IMR-90 (cell line): ENCODE results near the gene GNAZ. TPM values are rescaled to one million over a fixed set of nuclear protein-coding genes. Genes with fewer than 3 reads are reported as not detected.

Source experiments
- ATAC-seq: fragments of 200-7000 bp; cut with Tn5 transposase; 2 replicates; pipeline ENCODE4 v1.9.1; 2020; ENCODE audit warnings: low read depth, mild to moderate bottlenecking, moderate library complexity
- BruUV-seq: library from RNA; stranded (reverse); fragments of 400-500 nt; replicated peaks from 2 replicates; lab custom pipeline; 2021; lab: Mats Ljungman, UMichigan
- CTCF ChIA-PET: fragments of 300-600 bp; formaldehyde crosslinking; extraction: SDS; loops from one replicate; lab custom pipeline; 2021; ENCODE audit warnings: antibody characterized with exemption; lab: Yijun Ruan, JAX
- POLR2A ChIA-PET: fragments of 300-600 bp; sonication (Branson Sonifier 250); formaldehyde crosslinking; loops from one replicate; lab custom pipeline; 2022; ENCODE audit warnings: antibody characterized with exemption; ENCODE audit not compliant: unreplicated experiment; lab: Charles Lee
- DNase-seq: peaks from one replicate; pipeline ENCODE4 v3.0.0; 2013
- H2AFZ ChIP-seq: replicated peaks from 2 replicates; pipeline ENCODE3; 2013; ENCODE audit warnings: low read length, mild to moderate bottlenecking; ENCODE audit not compliant: poor library complexity
- H2AK5ac ChIP-seq: 2 replicates; pipeline ENCODE4 v1.6.1; 2013; ENCODE audit warnings: low read depth, low read length, inconsistent platforms
- H2AK9ac ChIP-seq: replicated peaks from 2 replicates; pipeline ENCODE3; 2013; ENCODE audit warnings: mild to moderate bottlenecking, low read depth, low read length, moderate library complexity; ENCODE audit not compliant: poor library complexity
- H2BK120ac ChIP-seq: 2 replicates; pipeline ENCODE4 v1.6.1; 2013; ENCODE audit warnings: low read depth, low read length, inconsistent platforms
- H2BK15ac ChIP-seq: 3 replicates; pipeline ENCODE4 v1.6.1; 2013; ENCODE audit warnings: low read depth, low read length, inconsistent platforms
- H2BK20ac ChIP-seq: 2 replicates; pipeline ENCODE4 v1.6.1; 2013; ENCODE audit warnings: low read depth, mild to moderate bottlenecking, inconsistent platforms, low read length, moderate library complexity
- H2BK5ac ChIP-seq: 2 replicates; pipeline ENCODE4 v1.6.1; 2013; ENCODE audit warnings: mild to moderate bottlenecking, low read depth, low read length, inconsistent platforms; ENCODE audit not compliant: poor library complexity, severe bottlenecking
- H3K14ac ChIP-seq: replicated peaks from 2 replicates; pipeline ENCODE4 v1.6.1; 2013; ENCODE audit warnings: low read depth, low read length, inconsistent platforms
- H3K18ac ChIP-seq: 2 replicates; pipeline ENCODE4 v1.6.1; 2013; ENCODE audit warnings: low read depth, low read length, control low read depth
- H3K23ac ChIP-seq: 2 replicates; pipeline ENCODE4 v1.6.1; 2013; ENCODE audit warnings: low read depth, low read length, inconsistent platforms
- H3K27ac ChIP-seq: 2 replicates; pipeline ENCODE4 v1.5.1; 2013; ENCODE audit warnings: mild to moderate bottlenecking, control low read depth, low read length; ENCODE audit not compliant: insufficient read depth
- H3K27me3 ChIP-seq: 2 replicates; pipeline ENCODE4 v1.6.1; 2013; ENCODE audit warnings: low read length; ENCODE audit not compliant: control insufficient read depth, insufficient read depth
- H3K36me3 ChIP-seq: 2 replicates; pipeline ENCODE4 v1.6.1; 2013; ENCODE audit warnings: low read length, mixed read lengths; ENCODE audit not compliant: control insufficient read depth, insufficient read depth
- H3K4ac ChIP-seq: 2 replicates; pipeline ENCODE4 v1.6.1; 2013; ENCODE audit warnings: low read depth, low read length, inconsistent platforms
- H3K4me1 ChIP-seq: 2 replicates; pipeline ENCODE4 v1.6.1; 2013; ENCODE audit warnings: low read length, mixed read lengths; ENCODE audit not compliant: control insufficient read depth, insufficient read depth
- H3K4me2 ChIP-seq: 2 replicates; pipeline ENCODE4 v1.6.1; 2013; ENCODE audit warnings: low read depth, mild to moderate bottlenecking, control low read depth, low read length, moderate library complexity
- H3K4me3 ChIP-seq: 2 replicates; pipeline ENCODE4 v1.5.1; 2013; ENCODE audit warnings: low read depth, mild to moderate bottlenecking, control low read depth, low read length, moderate library complexity; ENCODE audit not compliant: insufficient read depth
- H3K56ac ChIP-seq: 2 replicates; pipeline ENCODE4 v1.6.1; 2013; ENCODE audit warnings: low read length, inconsistent platforms; ENCODE audit not compliant: insufficient read depth; ENCODE audit errors: extremely low read depth
- H3K79me1 ChIP-seq, 2 experiments: 2 replicates each; pipeline ENCODE4 v1.6.1; 2013; ENCODE audit warnings: low read length in 2 of 2, inconsistent platforms in 1 of 2, low read depth in 1 of 2
- H3K9ac ChIP-seq: 2 replicates; pipeline ENCODE4 v1.6.1; 2013; ENCODE audit warnings: low read depth, low read length, control low read depth
- H3K9me1 ChIP-seq: 2 replicates; pipeline ENCODE4 v1.6.1; 2013; ENCODE audit warnings: low read length, inconsistent platforms; ENCODE audit not compliant: insufficient read depth
- H3K9me3 ChIP-seq: 2 replicates; pipeline ENCODE4 v1.6.1; 2013; ENCODE audit warnings: low read length; ENCODE audit not compliant: control insufficient read depth, insufficient read depth
- H4K20me1 ChIP-seq: 2 replicates; pipeline ENCODE4 v1.6.1; 2013; ENCODE audit warnings: low read length, inconsistent platforms; ENCODE audit not compliant: insufficient read depth
- H4K5ac ChIP-seq: 2 replicates; pipeline ENCODE4 v1.6.1; 2013; ENCODE audit warnings: mild to moderate bottlenecking, low read depth, low read length, control low read depth
- H4K8ac ChIP-seq, 2 experiments: 2 replicates each; pipeline ENCODE4 v1.6.1; 2013; ENCODE audit warnings: low read depth in 2 of 2, low read length in 2 of 2, control low read depth in 1 of 2, inconsistent platforms in 1 of 2
- H4K91ac ChIP-seq: 2 replicates; pipeline ENCODE4 v1.6.1; 2013; ENCODE audit warnings: low read depth, low read length, inconsistent platforms; ENCODE audit not compliant: insufficient read depth
- BHLHE40 ChIP-seq: fragments of 150-350 bp; IDR thresholded peaks from 2 replicates; pipeline ENCODE4 v1.6.1; 2016; ENCODE audit warnings: mild to moderate bottlenecking, low read depth, low read length
- CEBPB ChIP-seq: IDR thresholded peaks from 2 replicates; pipeline ENCODE4 v1.6.1; 2012; ENCODE audit warnings: low read depth, low read length, improper control_type of control experiment
- CTCF ChIP-seq: conservative IDR thresholded peaks from 2 replicates; pipeline ENCODE4 v1.5.1; 2012; ENCODE audit warnings: mild to moderate bottlenecking, low read depth, low read length, improper control_type of control experiment
- ELK1 ChIP-seq: fragments of 150-350 bp; IDR thresholded peaks from 2 replicates; pipeline ENCODE4 v1.6.1; 2016; ENCODE audit warnings: low read depth, mild to moderate bottlenecking, low read length, moderate library complexity, borderline replicate concordance
- FOS ChIP-seq: fragments of 150-350 bp; IDR thresholded peaks from 2 replicates; pipeline ENCODE4 v1.6.1; 2016; ENCODE audit warnings: low read depth, low read length
- MAFK ChIP-seq: IDR thresholded peaks from 2 replicates; pipeline ENCODE4 v1.6.1; 2012; ENCODE audit warnings: low read depth, low read length, improper control_type of control experiment
- MAZ ChIP-seq: IDR thresholded peaks from 2 replicates; pipeline ENCODE4 v1.6.1; 2012; ENCODE audit warnings: low read depth, mild to moderate bottlenecking, low read length, improper control_type of control experiment, moderate library complexity, borderline replicate concordance
- MXI1 ChIP-seq: IDR thresholded peaks from 2 replicates; pipeline ENCODE4 v1.6.1; 2012; ENCODE audit warnings: low read depth, mild to moderate bottlenecking, low read length, moderate library complexity, borderline replicate concordance
- NFE2L2 ChIP-seq: fragments of 150-350 bp; IDR thresholded peaks from 2 replicates; pipeline ENCODE4 v1.6.1; 2016; ENCODE audit warnings: low read depth, mild to moderate bottlenecking, low read length
- POLR2A ChIP-seq: IDR thresholded peaks from 2 replicates; pipeline ENCODE4 v1.6.1; 2012; ENCODE audit warnings: mild to moderate bottlenecking, low read depth, low read length
- RAD21 ChIP-seq: IDR thresholded peaks from 2 replicates; pipeline ENCODE4 v1.6.1; 2012; ENCODE audit warnings: low read length, improper control_type of control experiment
- RCOR1 ChIP-seq: IDR thresholded peaks from 2 replicates; pipeline ENCODE4 v1.6.1; 2012; ENCODE audit warnings: mild to moderate bottlenecking, low read length, improper control_type of control experiment; ENCODE audit not compliant: insufficient replicate concordance
- RFX5 ChIP-seq: IDR thresholded peaks from 2 replicates; pipeline ENCODE4 v1.8.0; 2012; ENCODE audit warnings: low read depth, mild to moderate bottlenecking, low read length, moderate library complexity
- SMC3 ChIP-seq: fragments of 150-350 bp; IDR thresholded peaks from 2 replicates; pipeline ENCODE4 v1.6.1; 2016; ENCODE audit warnings: low read depth, mild to moderate bottlenecking, antibody characterized with exemption, low read length, moderate library complexity
- WGBS, 2 experiments: methylation state at CpG; one replicate each; pipeline versions ENCODE4 v1.1.5 to v1.1.7; 2013; ENCODE audit warnings: missing lambda C conversion rate in 2 of 2; ENCODE audit not compliant: insufficient read length in 1 of 2; ENCODE audit errors: extremely low coverage in 2 of 2; 5-methylcytosine and 5-hydroxymethylcytosine counted together
- dilution Hi-C: fragments of 300-500 bp; cut with HindIII; formaldehyde crosslinking; loops from one replicate; pipeline ENCODE4 v1.14.3; 2018; ENCODE audit warnings: low sequenced_read_pairs; ENCODE audit not compliant: unreplicated experiment
- in situ Hi-C: fragments of 300-500 bp; cut with MboI; formaldehyde crosslinking; loops from 3 replicates; pipeline ENCODE4 v1.14.3; 2019; ENCODE audit warnings: low sequenced_read_pairs, inconsistent platforms, mixed read lengths
- intact Hi-C: fragments of 100-400 bp; cut with micrococcal nuclease; formaldehyde crosslinking; loops from 2 replicates; pipeline ENCODE4 v1.10.0; 2022
- polyA plus RNA-seq, 3 experiments: library from polyadenylated mRNA; depleted of rRNA; stranded (reverse); fragments of >200 nt; gene quantifications; 2 replicates each; pipeline ENCODE4 v1.2.3, GENCODE V29; 2012; ENCODE audit warnings: low replicate concordance in 1 of 3
- total RNA-seq: library from RNA; depleted of rRNA; stranded (reverse); fragments of >200 nt; gene quantifications from 2 replicates; pipeline ENCODE4 v1.2.3, GENCODE V29; 2012

Gene GNAZ
- total and polyA plus RNA-seq, 2 of the 4 experiments (the other 2 are of a cell fraction) = 1.5 to 2.5 TPM

- no peak overlapping the region for H2BK15ac ChIP-seq
- dilution Hi-C loops (no loop called here), in situ Hi-C loops (no loop called here), intact Hi-C loops (no loop called here)
- H3K79me1 ChIP-seq = no peaks in the 10 kb centered on the region
- no peaks in the 10 kb centered on the region for H3K9me3 ChIP-seq
- H3K18ac ChIP-seq = no peak overlapping the region
- no peak overlapping the region for H4K5ac ChIP-seq
- H3K23ac ChIP-seq = no peak overlapping the region
- H3K56ac ChIP-seq = no peak overlapping the region
- CTCF ChIA-PET = interaction anchor here (1.6 kb wide), 1 partner anchor 132 kb away, joined by 3 read pairs; no protein-coding TSS in a partner anchor
- no peak overlapping the region for H4K91ac ChIP-seq
- no peak for ATAC-seq
- H2AFZ ChIP-seq = no peak overlapping the region
- no peaks in the 10 kb centered on the region; the same call in 1 of the 2 replicates for H3K27me3 ChIP-seq
- H3K14ac ChIP-seq = no peak overlapping the region
- no peak overlapping the region for H3K27ac ChIP-seq
- no peak overlapping the region for H2BK20ac ChIP-seq
- H2BK120ac ChIP-seq = no peak overlapping the region
- no peak overlapping the region for H3K9ac ChIP-seq
- no peak for TF ChIP-seq CTCF
- no peak for TF ChIP-seq MAZ
- TF ChIP-seq ELK1 = no peak
- TF ChIP-seq MXI1 = no peak
- no peak for TF ChIP-seq FOS
- no peak for TF ChIP-seq POLR2A
- TF ChIP-seq CEBPB = no peak
- TF ChIP-seq RCOR1 = no peak
- no peak for TF ChIP-seq SMC3
- no peak for TF ChIP-seq NFE2L2
- TF ChIP-seq RAD21 = no peak
- TF ChIP-seq MAFK = no peak
- no peak for TF ChIP-seq RFX5
- no peak for TF ChIP-seq BHLHE40
- H4K20me1 ChIP-seq = no peaks in the 10 kb centered on the region
- no TSS peak for BruUV-seq
- no peak overlapping the region for H3K4me3 ChIP-seq
- WGBS, 2 experiments = 86% methylated on average over 2 of the region's 14 CpGs; no CpG with 5 or more reads in 1 of the 2 experiments
- no peak for DNase-seq
- POLR2A ChIA-PET = no interaction called here
- H3K4me2 ChIP-seq = no peak overlapping the region
- H3K4ac ChIP-seq = no peak overlapping the region
- H3K9me1 ChIP-seq = no peaks in the 10 kb centered on the region
- no peaks in the 10 kb centered on the region for H3K4me1 ChIP-seq
- H4K8ac ChIP-seq = no peak overlapping the region
- H3K36me3 ChIP-seq = no peaks in the 10 kb centered on the region
- H2BK5ac ChIP-seq = no peak overlapping the region
- no peak overlapping the region for H2AK5ac ChIP-seq
- H2AK9ac ChIP-seq = no peak overlapping the region
These were observed 19.5 kb downstream of the GNAZ start for GRCh38 chr22:23089633-23090456.
